GM19467 (cell line): ENCODE data around the gene IDS.
"Not testable (repeated sequence)": the region's sequence is repeated elsewhere in the genome, so short reads cannot be mapped to it uniquely, and the experiment has no call there.

Experiments used
- ATAC-seq: cut with Tn5 transposase; IDR thresholded peaks from one replicate; pipeline ENCODE4 v1.9.1; 2021; ENCODE audit warnings: mild to moderate bottlenecking, moderate library complexity; ENCODE audit not compliant: unreplicated experiment

The IDS gene

GRCh38 chrX:149504915-149505651 lies at the start of gene IDS:
Gene IDS (minus strand): TSS chrX:149505306. CDS start chrX:149505137, 169 bp downstream.
- peak; percentile 74 for ATAC-seq

DNA sequence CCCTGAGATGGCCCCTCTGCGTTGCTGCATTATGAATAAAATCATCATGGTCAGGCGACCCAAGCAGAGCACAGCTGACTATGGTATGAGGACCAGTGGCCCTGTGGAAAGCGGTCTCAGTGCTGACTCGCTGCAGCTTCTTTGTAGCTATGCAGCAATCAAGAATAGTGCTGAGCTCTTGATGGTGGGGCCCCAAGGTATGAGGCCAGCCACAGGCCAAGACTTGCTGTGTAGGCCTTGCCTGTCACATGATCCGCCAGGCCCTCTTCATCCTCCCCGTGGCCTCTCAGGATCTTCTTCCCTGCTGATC lies 46.8 kb upstream of the IDS start:
- ATAC-seq: not testable (repeated sequence)

DNA sequence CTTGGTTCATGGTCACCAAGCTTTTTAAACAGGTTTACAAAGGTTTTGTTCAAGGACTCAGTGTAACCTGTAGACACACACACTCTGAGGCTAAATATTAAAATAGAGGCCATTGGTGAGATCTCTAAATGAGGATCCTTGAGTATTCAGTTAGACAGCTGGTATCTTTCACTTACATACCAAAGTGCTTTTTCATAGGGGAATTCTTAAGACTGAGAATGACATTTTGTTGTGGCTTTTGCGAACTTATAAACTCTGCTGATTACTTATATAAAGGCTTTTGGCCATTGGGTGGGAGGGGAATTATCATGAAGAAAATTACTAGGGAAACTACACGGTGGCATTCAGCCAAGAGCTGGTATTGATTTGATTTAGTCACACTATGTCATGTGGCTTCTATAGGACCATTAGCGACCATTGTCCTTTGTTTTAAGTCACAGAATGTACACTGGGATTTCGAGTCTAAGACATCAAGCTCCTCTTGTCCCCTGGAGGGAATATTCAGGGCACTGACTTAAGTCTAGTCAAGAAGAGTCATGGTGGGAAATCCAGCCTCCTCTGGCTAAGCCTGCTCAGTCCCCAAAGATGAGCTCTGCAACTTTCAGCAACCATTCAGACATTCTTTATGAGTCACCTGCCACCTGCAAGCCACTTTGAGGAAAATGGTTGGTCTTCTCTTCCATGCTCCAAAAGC lies 46.3 kb upstream of the IDS start:
- not testable (repeated sequence) for ATAC-seq

DNA sequence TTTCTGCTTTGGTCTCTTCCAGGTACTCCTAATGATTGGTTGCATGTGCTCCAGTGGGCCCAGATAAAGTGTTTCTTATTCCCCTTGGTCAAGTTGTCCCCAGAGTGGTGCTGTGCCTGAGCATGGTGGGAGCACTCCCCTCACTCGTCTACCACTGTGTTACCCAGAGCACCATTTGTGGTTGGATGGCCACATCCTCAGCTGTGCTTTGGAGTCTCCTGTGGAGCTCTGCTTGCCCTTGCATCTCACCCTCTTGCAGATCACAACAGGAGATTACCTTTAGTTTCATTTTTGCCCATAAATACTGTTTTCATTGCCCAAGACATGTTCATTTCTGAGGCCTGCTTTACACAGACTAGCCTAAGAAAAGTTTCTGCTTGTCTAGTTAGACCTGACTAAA lies 45.3 kb upstream of the IDS start:
- not testable (repeated sequence) for ATAC-seq

- not testable (repeated sequence) for ATAC-seq
Measured at GRCh38 chrX:149549701-149550100, 44.6 kb upstream of the IDS start, which contains the start of gene HSFX3. Gene HSFX3 (minus strand): TSS chrX:149549924. CDS start chrX:149549852, 72 bp downstream.

GRCh38 chrX:149547782-149548181 lies 42.7 kb upstream of the IDS start:
- ATAC-seq: not testable (repeated sequence)

DNA sequence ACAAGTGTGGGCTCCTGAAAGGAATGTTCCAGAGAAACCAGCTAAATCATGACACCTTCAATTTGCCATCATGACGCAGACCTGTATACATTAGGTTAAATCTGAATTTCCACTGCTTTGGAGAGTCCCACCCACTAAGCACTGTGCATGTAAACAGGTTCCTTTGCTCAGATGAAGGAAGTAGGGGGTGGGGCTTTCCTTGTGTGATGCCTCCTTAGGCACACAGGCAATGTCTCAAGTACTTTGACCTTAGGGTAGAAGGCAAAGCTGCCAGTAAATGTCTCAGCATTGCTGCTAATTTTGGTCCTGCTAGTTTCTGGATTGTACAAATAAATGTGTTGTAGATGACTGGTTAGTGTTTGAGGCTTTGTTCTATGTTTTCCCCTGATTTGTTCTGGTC lies 41.9 kb upstream of the IDS start:
- not testable (repeated sequence) for ATAC-seq

GRCh38 chrX:149545545-149546543 lies 40.7 kb upstream of the IDS start:
- peak; percentile 36 for ATAC-seq

DNA sequence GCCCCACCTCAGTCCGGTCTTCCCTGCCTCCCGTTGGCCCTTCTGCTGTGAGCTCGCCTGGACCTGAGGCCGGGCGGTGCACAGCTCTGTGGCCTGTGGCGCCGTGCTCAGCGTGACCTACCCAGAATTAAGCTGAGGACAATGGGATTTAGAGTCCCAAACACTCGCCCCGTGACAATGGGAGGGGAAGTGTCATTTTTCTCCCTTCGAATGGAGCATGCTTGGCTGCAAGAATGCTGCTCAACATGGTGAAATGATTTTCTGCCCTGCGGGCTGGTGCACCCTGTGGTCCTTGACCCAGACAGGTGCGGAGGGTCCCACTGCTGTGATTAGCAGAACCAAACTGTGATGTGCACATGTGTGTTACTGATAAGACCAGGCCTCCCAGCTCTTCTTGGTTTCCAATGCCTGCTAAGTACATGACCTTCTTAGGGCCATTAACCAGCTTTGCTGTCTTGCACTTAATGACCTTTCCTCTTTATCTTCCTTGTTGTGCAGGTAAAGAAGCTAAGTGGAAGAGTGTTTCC lies 36.5 kb upstream of the IDS start:
- no peak for ATAC-seq

DNA sequence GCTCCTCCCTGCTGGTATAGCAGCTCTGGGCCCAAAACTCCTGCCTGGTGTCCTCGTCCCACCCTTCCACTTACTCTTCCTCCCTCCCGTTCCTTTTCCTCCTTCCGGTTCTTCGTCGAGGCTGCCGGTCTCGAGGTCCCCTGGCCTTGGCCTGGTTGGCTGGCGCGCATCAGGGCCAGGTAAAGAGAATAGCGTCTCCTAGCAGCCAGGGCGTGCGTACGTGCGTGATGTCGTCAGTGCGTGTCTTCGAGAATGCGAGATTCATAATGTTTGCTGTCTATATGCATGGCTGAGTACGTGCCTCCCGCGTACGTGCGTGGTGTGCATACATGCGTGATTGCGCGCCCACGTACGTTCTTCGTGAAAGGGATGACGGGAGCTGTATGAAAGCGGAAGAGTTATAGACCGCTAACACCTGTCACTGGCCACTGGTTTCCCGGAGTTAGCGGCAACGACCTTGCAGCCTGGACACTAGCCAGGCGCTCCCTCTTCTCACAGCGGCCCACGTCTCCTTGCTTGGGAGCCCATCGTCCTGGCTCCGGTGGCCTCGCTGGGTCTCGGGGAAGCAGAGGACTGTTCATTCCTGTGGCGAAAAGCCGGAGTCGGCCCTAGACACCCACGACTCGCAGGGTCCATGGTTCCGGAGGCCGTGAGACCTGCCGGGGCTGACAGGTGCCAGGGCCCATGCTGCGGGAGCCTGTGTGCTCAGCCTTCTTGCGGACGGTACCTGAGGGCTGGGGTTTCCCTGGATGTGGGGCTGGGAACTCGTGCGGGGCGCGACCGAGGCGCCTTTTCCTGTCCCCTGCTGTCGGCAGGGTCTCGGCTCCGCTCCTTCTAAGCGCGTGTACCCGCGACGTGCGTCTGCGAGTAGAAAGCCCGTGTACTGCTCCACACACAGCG lies 35.8 kb upstream of the IDS start, which contains the start of gene EOLA1:
Gene EOLA1, plus strand, starts transcription at position 392 of the 900 bp plus-strand sequence. CDS start 4,619 bp downstream, outside the sequence.
- ATAC-seq: peak; percentile 78

- peak; percentile 17 for ATAC-seq
Measured at GRCh38 chrX:149540131-149540620, 35.1 kb upstream of the IDS start.

DNA sequence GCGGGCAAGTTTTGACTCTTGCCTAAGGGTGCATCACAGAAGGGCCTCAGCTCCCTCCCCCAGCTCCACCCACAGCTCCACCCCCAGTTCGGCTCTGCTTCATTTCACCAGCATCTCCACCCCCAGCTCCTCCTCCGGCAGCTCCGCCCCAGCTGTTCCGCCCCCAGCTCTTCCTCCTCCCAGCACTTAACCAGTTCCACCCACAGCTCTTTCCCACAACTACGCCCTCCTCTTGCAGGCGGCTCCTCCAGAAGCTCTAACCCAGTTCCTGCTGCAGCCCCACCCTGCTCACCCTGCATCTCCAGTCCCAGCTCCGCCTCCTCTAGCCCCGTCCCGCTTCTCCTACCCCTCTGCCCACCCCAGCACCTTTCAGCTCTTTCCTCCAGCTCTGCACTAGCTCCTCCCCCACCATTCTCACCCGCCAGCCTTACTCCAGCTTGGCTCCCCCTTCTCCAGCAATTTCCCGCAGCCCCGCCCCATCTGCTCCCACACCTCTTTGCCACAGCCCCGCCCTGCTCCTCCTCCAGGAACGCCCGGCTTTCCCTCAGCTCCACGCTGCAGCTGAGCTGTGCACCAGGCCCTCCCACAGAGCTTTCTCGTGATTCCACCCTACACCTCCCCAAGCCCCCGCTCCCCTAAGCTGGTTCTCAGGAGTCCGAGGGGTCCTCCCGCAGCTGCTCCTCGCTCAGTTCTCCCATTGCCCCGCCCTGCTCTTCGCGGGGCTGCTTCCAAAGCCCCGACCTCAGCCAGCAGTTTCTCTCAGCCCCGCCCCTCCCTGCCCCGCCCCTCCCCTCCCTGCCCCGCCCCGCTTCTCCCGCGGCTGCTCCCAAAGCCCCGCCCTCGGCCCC lies 34.4 kb upstream of the IDS start:
- peak; percentile 45 for ATAC-seq

GRCh38 chrX:149537474-149537873 lies 32.4 kb upstream of the IDS start:
- not testable (repeated sequence) for ATAC-seq

GRCh38 chrX:149534926-149535602 lies 30.0 kb upstream of the IDS start:
- not testable (repeated sequence) for ATAC-seq

DNA sequence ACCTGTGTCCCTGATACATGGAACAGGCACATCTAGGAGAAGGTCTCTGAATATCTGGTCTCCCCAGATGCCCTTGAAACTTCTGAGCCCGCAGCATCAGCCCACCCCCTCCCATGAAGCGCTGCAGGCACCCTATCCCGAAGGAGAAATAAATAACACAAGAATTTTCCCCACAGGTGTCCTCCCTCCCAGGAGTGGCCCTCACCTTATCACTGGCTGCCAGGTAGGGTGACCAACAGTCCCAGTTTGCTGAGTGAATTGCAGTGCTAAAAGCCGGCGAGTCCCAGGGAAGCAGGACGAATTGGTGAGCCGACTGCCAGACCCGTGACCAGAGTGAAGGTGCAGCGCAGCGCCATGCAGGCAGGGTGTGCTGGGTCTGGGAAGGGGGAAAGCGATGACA lies 28.9 kb upstream of the IDS start:
- ATAC-seq: not testable (repeated sequence)

GRCh38 chrX:149532868-149533267 lies 27.8 kb upstream of the IDS start:
- not testable (repeated sequence) for ATAC-seq

DNA sequence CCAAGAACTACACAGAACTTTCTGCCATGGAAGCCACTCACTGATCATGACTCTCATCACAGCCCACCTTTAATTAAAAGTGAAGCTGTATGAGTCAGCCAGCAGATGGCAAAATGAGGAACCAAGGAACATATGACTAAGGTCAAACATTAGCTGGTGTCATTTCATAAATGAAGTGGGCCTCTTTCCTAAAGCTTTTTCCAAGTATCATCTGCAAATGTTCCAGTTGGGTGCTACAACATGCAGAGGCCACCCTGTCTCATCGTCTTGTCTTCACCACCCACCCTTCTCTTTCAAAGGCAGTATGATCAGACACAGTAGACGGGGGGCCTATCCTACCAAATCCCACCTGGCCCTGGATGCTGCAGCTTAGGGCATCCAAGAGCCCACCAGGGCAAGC lies 26.5 kb upstream of the IDS start:
- ATAC-seq: peak; percentile 46

- no peak for ATAC-seq
Measured at GRCh38 chrX:149528381-149528780, 23.3 kb upstream of the IDS start.
